RWPE1 (cell line): ENCODE results near the gene DNAJC7.

Source experiments
- CTCF ChIA-PET: fragments of 350-600 bp; sonication (Branson Sonifier 250); formaldehyde crosslinking; extraction: SDS; loops from one replicate; lab custom pipeline; 2021; lab: Yijun Ruan, JAX
- POLR2A ChIA-PET: fragments of 400-600 bp; formaldehyde crosslinking; extraction: SDS; loops from one replicate; lab custom pipeline; 2020; ENCODE audit warnings: antibody characterized with exemption; ENCODE audit not compliant: low non-redundant PET; lab: Yijun Ruan, JAX
- DNase-seq: peaks from one replicate; pipeline ENCODE4 v3.0.0; 2012; ENCODE audit warnings: low spot score
- H3K27ac ChIP-seq: fragments of 450-650 bp; 2 replicates; pipeline ENCODE4 v1.5.1; 2017
- TF ChIP-seq, protein P1 (sequence below): fragments of 450-650 bp; conservative IDR thresholded peaks from 2 replicates; pipeline ENCODE4 v1.5.1; 2017; ENCODE audit warnings: low read depth, mild to moderate bottlenecking

The DNAJC7 gene, protein sequence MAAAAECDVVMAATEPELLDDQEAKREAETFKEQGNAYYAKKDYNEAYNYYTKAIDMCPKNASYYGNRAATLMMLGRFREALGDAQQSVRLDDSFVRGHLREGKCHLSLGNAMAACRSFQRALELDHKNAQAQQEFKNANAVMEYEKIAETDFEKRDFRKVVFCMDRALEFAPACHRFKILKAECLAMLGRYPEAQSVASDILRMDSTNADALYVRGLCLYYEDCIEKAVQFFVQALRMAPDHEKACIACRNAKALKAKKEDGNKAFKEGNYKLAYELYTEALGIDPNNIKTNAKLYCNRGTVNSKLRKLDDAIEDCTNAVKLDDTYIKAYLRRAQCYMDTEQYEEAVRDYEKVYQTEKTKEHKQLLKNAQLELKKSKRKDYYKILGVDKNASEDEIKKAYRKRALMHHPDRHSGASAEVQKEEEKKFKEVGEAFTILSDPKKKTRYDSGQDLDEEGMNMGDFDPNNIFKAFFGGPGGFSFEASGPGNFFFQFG

DNA sequence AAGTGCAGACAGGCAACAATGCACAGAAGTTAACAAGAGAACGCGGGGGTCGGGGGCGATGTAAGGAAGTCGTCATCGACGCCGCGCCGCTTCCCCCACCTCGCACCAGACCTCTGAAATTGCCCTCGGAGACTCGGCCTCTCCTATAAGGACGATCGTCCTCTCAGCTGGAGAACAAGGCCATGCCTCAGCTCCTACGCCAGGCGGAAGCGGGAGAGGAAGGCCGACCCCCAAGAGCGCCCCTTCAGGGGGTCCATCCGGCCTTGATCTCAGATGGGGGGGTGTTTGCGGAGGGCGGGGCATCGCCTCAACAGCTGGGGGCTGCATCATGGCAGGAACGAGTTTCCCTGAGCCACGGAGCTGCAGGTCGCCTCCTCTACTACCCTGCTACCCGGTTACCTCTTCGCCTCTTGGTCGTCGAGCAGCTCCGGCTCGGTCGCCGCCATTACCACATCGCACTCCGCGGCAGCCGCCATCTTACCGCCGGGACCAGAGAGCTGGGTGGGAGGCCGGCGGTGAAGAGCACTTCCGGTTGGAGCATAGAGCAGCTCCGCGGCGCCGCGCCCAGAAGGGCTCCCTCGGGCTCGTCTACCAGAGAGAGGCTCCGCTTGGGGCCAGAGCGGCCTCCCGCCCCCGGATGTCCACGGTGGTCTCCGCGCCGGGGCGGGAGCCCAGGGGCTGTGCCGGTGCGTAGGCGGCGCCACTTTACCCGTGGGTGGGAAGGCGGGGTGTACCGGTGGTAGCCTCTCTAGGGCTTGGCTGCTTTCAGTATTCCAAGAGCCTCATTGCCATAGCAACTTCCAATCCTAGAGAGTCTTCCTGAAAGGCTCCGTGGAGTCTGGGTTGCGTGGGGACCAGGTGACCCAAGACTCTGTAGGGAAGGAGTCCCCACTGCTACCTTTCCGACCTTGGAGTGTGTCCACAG lies at the start of gene DNAJC7:
TSS of gene DNAJC7 (minus strand) at position 499 of the 925 bp plus-strand sequence. CDS start at position 476, 23 bp downstream.
- ChIA-PET CTCF (interaction anchor here (0.6 to 1.2 kb wide), 2 partner anchors 25 to 55 kb away, joined by 3 read pairs; no protein-coding TSS in a partner anchor), POLR2A (interaction anchor here (0.5 to 2.1 kb wide), 4 partner anchors 18 to 217 kb away, joined by 3 to 11 read pairs (median 6); partner anchors contain the start of gene CNP)
- peak; percentile 92 for DNase-seq
- TF ChIP-seq, protein P1, sequence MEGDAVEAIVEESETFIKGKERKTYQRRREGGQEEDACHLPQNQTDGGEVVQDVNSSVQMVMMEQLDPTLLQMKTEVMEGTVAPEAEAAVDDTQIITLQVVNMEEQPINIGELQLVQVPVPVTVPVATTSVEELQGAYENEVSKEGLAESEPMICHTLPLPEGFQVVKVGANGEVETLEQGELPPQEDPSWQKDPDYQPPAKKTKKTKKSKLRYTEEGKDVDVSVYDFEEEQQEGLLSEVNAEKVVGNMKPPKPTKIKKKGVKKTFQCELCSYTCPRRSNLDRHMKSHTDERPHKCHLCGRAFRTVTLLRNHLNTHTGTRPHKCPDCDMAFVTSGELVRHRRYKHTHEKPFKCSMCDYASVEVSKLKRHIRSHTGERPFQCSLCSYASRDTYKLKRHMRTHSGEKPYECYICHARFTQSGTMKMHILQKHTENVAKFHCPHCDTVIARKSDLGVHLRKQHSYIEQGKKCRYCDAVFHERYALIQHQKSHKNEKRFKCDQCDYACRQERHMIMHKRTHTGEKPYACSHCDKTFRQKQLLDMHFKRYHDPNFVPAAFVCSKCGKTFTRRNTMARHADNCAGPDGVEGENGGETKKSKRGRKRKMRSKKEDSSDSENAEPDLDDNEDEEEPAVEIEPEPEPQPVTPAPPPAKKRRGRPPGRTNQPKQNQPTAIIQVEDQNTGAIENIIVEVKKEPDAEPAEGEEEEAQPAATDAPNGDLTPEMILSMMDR: no peak
- H3K27ac ChIP-seq: peak within 1 kb of the TSS; percentile 91

DNA sequence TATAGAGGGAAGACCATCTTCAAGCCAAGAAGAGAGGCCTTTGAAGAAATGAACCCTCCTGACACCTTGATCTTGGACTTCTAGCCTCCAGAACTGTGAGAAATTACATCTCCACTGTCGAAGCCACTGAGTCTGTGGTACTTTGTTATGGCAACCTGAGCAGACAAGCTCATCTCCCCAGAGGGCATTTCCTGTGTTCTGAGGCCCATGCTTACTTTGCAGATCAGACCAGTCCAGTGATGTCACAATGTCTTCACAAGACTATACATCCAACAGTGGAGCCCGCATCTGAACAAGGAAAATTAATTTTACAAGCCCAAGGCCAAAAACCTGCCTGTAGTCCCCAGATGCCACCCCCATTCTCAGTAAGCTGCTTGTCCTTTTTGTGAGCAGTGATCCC lies 48.0 kb upstream of the DNAJC7 start:
- ChIA-PET POLR2A (interaction anchor here (0.9 kb wide), 1 partner anchor 47 kb away, joined by 3 read pairs; the partner anchor contains the start of gene DHX58), CTCF (interaction anchor here (1.3 kb wide), 1 partner anchor 48 kb away, joined by 4 read pairs; no protein-coding TSS in a partner anchor)
- DNase-seq: no peak
- TF ChIP-seq, protein P1: no peak
- no peak overlapping the region for H3K27ac ChIP-seq

DNA sequence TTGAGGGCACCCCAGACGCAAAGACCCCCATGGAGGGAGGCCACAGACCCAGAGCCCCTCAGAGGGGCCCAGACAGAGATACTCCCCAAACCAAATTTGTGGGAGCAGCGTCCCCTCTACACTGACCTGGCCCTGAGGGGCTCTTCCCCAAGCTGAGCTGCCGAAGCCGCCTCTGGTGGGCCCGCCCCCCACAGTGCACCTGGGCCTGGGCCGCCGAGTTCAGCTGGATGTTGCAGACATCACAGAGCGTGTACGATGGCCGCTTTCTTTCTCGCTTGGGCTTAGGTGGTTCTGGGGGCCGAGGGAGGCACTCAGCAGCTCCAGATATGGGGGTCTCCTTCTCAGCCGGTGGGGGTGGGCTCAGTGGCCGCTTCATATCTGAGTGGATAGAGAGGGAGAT lies 45.4 kb upstream of the DNAJC7 start:
- ChIA-PET POLR2A (no interaction called here), CTCF (interaction anchor here (0.6 kb wide), 1 partner anchor 99 kb away, joined by 3 read pairs; no protein-coding TSS in a partner anchor)
- no peak overlapping the region for H3K27ac ChIP-seq
- DNase-seq: no peak
- TF ChIP-seq, protein P1: no peak

DNA sequence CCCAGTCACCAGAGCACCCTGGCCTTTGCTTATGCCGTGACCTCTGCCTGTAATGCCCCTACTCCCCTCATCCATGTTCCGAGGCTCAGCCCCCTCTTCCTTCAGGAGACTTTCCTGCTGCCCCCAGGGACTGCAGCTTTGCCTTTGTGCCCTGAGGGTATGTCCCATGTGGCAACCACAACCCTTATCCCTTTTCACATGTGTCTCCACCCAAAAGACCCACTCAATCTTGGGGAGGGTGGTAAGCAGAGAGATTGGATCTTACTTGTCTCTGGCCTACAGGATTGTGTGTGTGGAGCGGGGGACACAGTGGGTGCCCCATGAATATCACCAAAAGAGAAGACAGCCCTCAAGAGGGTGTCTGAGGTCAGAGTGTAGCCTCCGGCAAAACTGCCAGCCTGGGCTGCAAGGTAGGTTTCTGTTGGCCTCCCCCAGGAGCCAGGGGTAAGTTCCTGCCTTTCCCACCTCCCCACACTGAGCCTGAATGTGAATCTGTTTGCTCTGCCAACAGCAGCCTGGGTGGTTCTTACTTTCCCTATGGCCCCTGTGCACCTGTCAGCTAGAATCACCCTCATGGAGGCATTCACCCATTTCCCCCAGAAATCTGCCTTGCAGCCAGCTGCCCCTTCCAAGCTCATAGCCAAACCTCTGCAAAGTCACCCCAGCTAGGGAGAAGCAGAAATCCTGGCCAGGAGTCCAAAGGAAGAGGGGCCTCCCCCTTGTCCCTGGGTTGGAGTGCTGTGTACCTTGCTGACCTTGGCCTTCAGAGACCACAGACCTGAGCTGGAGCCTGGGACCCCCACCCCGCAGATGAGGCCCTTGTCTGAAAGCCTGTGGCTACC lies 44.6 kb upstream of the DNAJC7 start:
- DNase-seq: no peak
- ChIA-PET POLR2A (no interaction called here), CTCF (no interaction called here)
- TF ChIP-seq, protein P1: no peak
- H3K27ac ChIP-seq: no peak overlapping the region

DNA sequence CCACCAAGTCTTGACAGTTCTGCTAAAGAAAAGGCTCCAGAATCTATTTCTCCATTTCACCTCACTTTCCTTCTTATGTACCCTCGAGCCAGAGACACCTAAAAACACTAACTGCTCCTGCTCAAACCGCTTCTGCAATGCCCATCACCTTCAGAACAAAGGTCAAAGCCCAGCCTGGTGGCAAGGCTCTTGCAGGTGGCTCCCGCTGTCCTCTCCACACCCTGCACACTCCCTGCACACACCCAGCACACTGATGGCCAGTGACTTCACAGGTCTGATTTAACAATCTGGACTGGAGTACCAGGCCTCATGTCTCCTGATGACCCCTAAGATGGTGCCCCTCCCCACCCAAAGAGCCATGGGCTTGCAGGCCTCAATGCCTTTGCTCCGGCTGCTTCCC lies 43.0 kb upstream of the DNAJC7 start:
- POLR2A ChIA-PET: no interaction called here

More for the DNA sequence above, 43.0 kb upstream of the DNAJC7 start:
- CTCF ChIA-PET: interaction anchor here (0.6 to 2.2 kb wide), 2 partner anchors 8 to 447 kb away, joined by 5 to 6 read pairs; no protein-coding TSS in a partner anchor
- H3K27ac ChIP-seq: no peak overlapping the region
- DNase-seq: no peak
- TF ChIP-seq, protein P1: no peak
